ENCODE data around the gene FOXD3. TPM values are rescaled to one million over a fixed set of nuclear protein-coding genes. Genes with fewer than 3 reads are reported as not detected.

FOXD3 gene
- total RNA-seq, 1 experiment from 2014 or later, result not detected

GRCh38 chr1:63294803-63295594 lies 27.4 kb upstream of the FOXD3 start:
- POLR2A ChIA-PET, result interaction anchor here (0.6 kb wide), 1 partner anchor 37 kb away, joined by 3 read pairs; no protein-coding TSS in a partner anchor
- CTCF ChIA-PET, result interaction anchor here (0.6 to 1.6 kb wide), 3 partner anchors 21 to 178 kb away, joined by 3 to 4 read pairs (median 3); no protein-coding TSS in a partner anchor
- intact Hi-C loops (cut with micrococcal nuclease), result no loop called here
- Mint-ChIP-seq H3K9me3 (ENCODE audit: unreplicated experiment) (no peaks in the 10 kb centered on the region), H3K27me3 (ENCODE audit: insufficient read depth, unreplicated experiment) (no peaks in the 10 kb centered on the region), H3K4me3 (ENCODE audit: unreplicated experiment) (no peak overlapping the region), H3K4me1 (ENCODE audit: insufficient read depth, unreplicated experiment) (no peaks in the 10 kb centered on the region), H3K27ac (ENCODE audit: low read depth, unreplicated experiment) (no peak overlapping the region), H3K36me3 (ENCODE audit: insufficient read depth, unreplicated experiment) (no peaks in the 10 kb centered on the region)
- no TSS peak for BruUV-seq (replicated peaks)
- TF ChIP-seq CTCF (IDR thresholded peaks at IDR 0.05; ENCODE audit: unreplicated experiment), result no peak
- no peak for DNase-seq (ENCODE audit: unreplicated experiment)

GRCh38 chr1:63304410-63304809 lies 18.0 kb upstream of the FOXD3 start:
- CTCF ChIA-PET, result no interaction called here

GRCh38 chr1:63305043-63305442 lies 17.3 kb upstream of the FOXD3 start:
- no TSS peak for BruUV-seq (replicated peaks)
- CTCF ChIA-PET, result no interaction called here

More at GRCh38 chr1:63304410-63304809, 18.0 kb upstream of the FOXD3 start:
- H3K36me3 Mint-ChIP-seq (ENCODE audit: insufficient read depth, unreplicated experiment), result no peaks in the 10 kb centered on the region
- H3K27me3 Mint-ChIP-seq (ENCODE audit: insufficient read depth, unreplicated experiment), result peaks cover 7% of the 10 kb centered on the region
- BruUV-seq (replicated peaks), result no TSS peak
- no peak overlapping the region for H3K4me3 Mint-ChIP-seq (ENCODE audit: unreplicated experiment)
- POLR2A ChIA-PET, result no interaction called here
- no peak for TF ChIP-seq CTCF (IDR thresholded peaks at IDR 0.05; ENCODE audit: unreplicated experiment)
- peaks cover 4% of the 10 kb centered on the region for H3K9me3 Mint-ChIP-seq (ENCODE audit: unreplicated experiment)
- H3K27ac Mint-ChIP-seq (ENCODE audit: low read depth, unreplicated experiment), result no peak overlapping the region
- intact Hi-C loops (cut with micrococcal nuclease), result no loop called here
- DNase-seq (ENCODE audit: unreplicated experiment), result no peak
- H3K4me1 Mint-ChIP-seq (ENCODE audit: insufficient read depth, unreplicated experiment), result no peaks in the 10 kb centered on the region

More at GRCh38 chr1:63305043-63305442, 17.3 kb upstream of the FOXD3 start:
- POLR2A ChIA-PET, result no interaction called here
- TF ChIP-seq CTCF (IDR thresholded peaks at IDR 0.05; ENCODE audit: unreplicated experiment), result no peak
- no peak for DNase-seq (ENCODE audit: unreplicated experiment)
- no peak overlapping the region for H3K27ac Mint-ChIP-seq (ENCODE audit: low read depth, unreplicated experiment)
- peaks cover 7% of the 10 kb centered on the region for H3K27me3 Mint-ChIP-seq (ENCODE audit: insufficient read depth, unreplicated experiment)
- H3K36me3 Mint-ChIP-seq (ENCODE audit: insufficient read depth, unreplicated experiment), result no peaks in the 10 kb centered on the region
- no peak overlapping the region for H3K4me3 Mint-ChIP-seq (ENCODE audit: unreplicated experiment)
- peaks cover 4% of the 10 kb centered on the region for H3K9me3 Mint-ChIP-seq (ENCODE audit: unreplicated experiment)
- H3K4me1 Mint-ChIP-seq (ENCODE audit: insufficient read depth, unreplicated experiment), result no peaks in the 10 kb centered on the region
- intact Hi-C loops (cut with micrococcal nuclease), result no loop called here
